GM12878 (cell line): ENCODE results near the gene PDE1C. TPM values are rescaled to one million over a fixed set of nuclear protein-coding genes. Genes with fewer than 3 reads are reported as not detected.

Experiments used
- ATAC-seq: fragments of 200-7000 bp; cut with Tn5 transposase; 3 replicates; pipeline ENCODE4 v1.9.1; 2020; ENCODE audit warnings: mild to moderate bottlenecking, moderate library complexity
- BruUV-seq: library from RNA; stranded (reverse); fragments of 400-500 nt; replicated peaks from 2 replicates; lab custom pipeline; 2021; lab: Mats Ljungman, UMichigan
- CTCF ChIA-PET: fragments of 300-600 bp; sonication (Branson Sonifier 250); formaldehyde crosslinking; extraction: SDS; loops from one replicate; lab custom pipeline; 2021; ENCODE audit warnings: inconsistent platforms; lab: Yijun Ruan, JAX
- POLR2A ChIA-PET: fragments of 350-600 bp; formaldehyde crosslinking; extraction: SDS; loops from one replicate; lab custom pipeline; 2021; ENCODE audit warnings: inconsistent platforms; lab: Charles Lee
- RAD21 ChIA-PET: fragments of 300-600 bp; sonication (Branson Sonifier 250); formaldehyde crosslinking; loops from one replicate; lab custom pipeline; 2023; ENCODE audit warnings: antibody characterized with exemption; ENCODE audit not compliant: unreplicated experiment; lab: Charles Lee
- SMC1A ChIA-PET: fragments of 300-600 bp; sonication (Branson Sonifier 250); formaldehyde crosslinking; loops from one replicate; lab custom pipeline; 2023; ENCODE audit not compliant: unreplicated experiment, uncharacterized antibody; lab: Charles Lee
- DNase-seq: peaks from one replicate; pipeline ENCODE4 v3.0.0-alpha.2; 2011; ENCODE audit warnings: low read depth, low spot score
- FAIRE-seq: peaks from 3 replicates; lab custom pipeline; 2011; peaks lifted over from hg19 to GRCh38; lab: Jason Lieb, UNC
- H2AFZ ChIP-seq: 2 replicates; pipeline ENCODE4 v1.6.0; 2011; ENCODE audit warnings: low read depth, low read length, control low read depth; ENCODE audit not compliant: control insufficient read depth
- H3K27ac ChIP-seq: 2 replicates; pipeline ENCODE4 v1.5.1; 2011; ENCODE audit warnings: control low read depth; ENCODE audit not compliant: control insufficient read depth, insufficient read depth
- H3K27me3 ChIP-seq, 2 experiments: replicated peaks in 1 of 2; 2 replicates each; pipeline versions ENCODE4 v1.6.0 to v1.6.1; 2011; ENCODE audit warnings: low read length in 1 of 2; ENCODE audit not compliant: control insufficient read depth in 2 of 2, insufficient read depth in 2 of 2
- H3K36me3 ChIP-seq, 2 experiments: 2 replicates each; pipeline ENCODE4 v1.5.1; 2011; ENCODE audit warnings: low read length in 1 of 2; ENCODE audit not compliant: control insufficient read depth in 2 of 2, insufficient read depth in 2 of 2
- H3K4me1 ChIP-seq: 2 replicates; pipeline ENCODE4 v1.6.1; 2011; ENCODE audit warnings: mild to moderate bottlenecking, low read length, moderate library complexity, mixed read lengths; ENCODE audit not compliant: control insufficient read depth, insufficient read depth
- H3K4me2 ChIP-seq: 2 replicates; pipeline ENCODE4 v1.6.0; 2011; ENCODE audit warnings: control low read depth; ENCODE audit not compliant: control insufficient read depth, insufficient read depth
- H3K4me3 ChIP-seq: fragments of 200-600 bp; sonication (generic); 2 replicates; pipeline ENCODE4 v1.5.1; 2016
- H3K79me2 ChIP-seq: 2 replicates; pipeline ENCODE4 v1.6.0; 2011; ENCODE audit warnings: low read length; ENCODE audit not compliant: control insufficient read depth, insufficient read depth
- H3K9ac ChIP-seq: 2 replicates; pipeline ENCODE4 v1.8.0; 2011; ENCODE audit warnings: low read length, control low read depth, mixed read lengths; ENCODE audit not compliant: control insufficient read depth, insufficient read depth
- H3K9me3 ChIP-seq: replicated peaks from 3 replicates; pipeline ENCODE4 v1.5.1; 2011; ENCODE audit warnings: mild to moderate bottlenecking, low read length; ENCODE audit not compliant: control insufficient read depth, insufficient read depth
- H4K20me1 ChIP-seq: 2 replicates; pipeline ENCODE4 v1.6.0; 2011; ENCODE audit not compliant: control insufficient read depth, insufficient read depth
- BRCA1 ChIP-seq: IDR thresholded peaks from 2 replicates; pipeline ENCODE4 v1.6.1; 2011; ENCODE audit warnings: low read depth, low read length, improper control_type of control experiment
- ETV6 ChIP-seq, 2 experiments: fragments of 450-650 bp in 1 of 2; IDR thresholded peaks in 1 of 2; conservative IDR thresholded peaks in 1 of 2; 2 replicates each; pipeline ENCODE4 v1.6.1; 2014; ENCODE audit warnings: antibody characterized with exemption in 1 of 2, borderline replicate concordance in 1 of 2, low read depth in 1 of 2, mild to moderate bottlenecking in 1 of 2, moderate library complexity in 1 of 2
- FOS ChIP-seq: IDR thresholded peaks from 3 replicates; pipeline ENCODE4 v1.6.1; 2011; ENCODE audit warnings: borderline replicate concordance; ENCODE audit not compliant: insufficient read length; ENCODE audit errors: extremely low read depth
- FOXK2 ChIP-seq: fragments of 450-650 bp; IDR thresholded peaks from 2 replicates; pipeline ENCODE4 v1.6.1; 2017; ENCODE audit warnings: mild to moderate bottlenecking, moderate library complexity
- MEF2A ChIP-seq: IDR thresholded peaks from 2 replicates; pipeline ENCODE4 v1.6.1; 2011; ENCODE audit warnings: low read depth, mild to moderate bottlenecking, low read length, moderate library complexity; ENCODE audit not compliant: insufficient read depth
- MEF2B ChIP-seq: fragments of 450-650 bp; IDR thresholded peaks from 2 replicates; pipeline ENCODE4 v1.6.1; 2018; ENCODE audit warnings: mild to moderate bottlenecking, moderate library complexity; ENCODE audit not compliant: partially characterized antibody, poor library complexity, severe bottlenecking
- MYC ChIP-seq: IDR thresholded peaks from 2 replicates; pipeline ENCODE4 v1.6.1; 2011; ENCODE audit warnings: mild to moderate bottlenecking, low read length, moderate library complexity, inconsistent platforms; ENCODE audit not compliant: insufficient read depth, insufficient replicate concordance, insufficient read length, severe bottlenecking
- RAD21 ChIP-seq: IDR thresholded peaks from 2 replicates; pipeline ENCODE4 v1.6.1; 2011; ENCODE audit warnings: mild to moderate bottlenecking, low read depth, low read length, moderate library complexity; ENCODE audit not compliant: insufficient read depth
- RB1 ChIP-seq: fragments of 450-650 bp; formaldehyde crosslinking; IDR thresholded peaks from 2 replicates; pipeline ENCODE4 v1.6.1; 2017; ENCODE audit warnings: mild to moderate bottlenecking, borderline replicate concordance
- RCOR1 ChIP-seq: conservative IDR thresholded peaks from 2 replicates; pipeline ENCODE4 v1.6.1; 2012; ENCODE audit warnings: low read depth, low read length, improper control_type of control experiment
- SIX5 ChIP-seq: IDR thresholded peaks from 2 replicates; pipeline ENCODE4 v1.6.1; 2011; ENCODE audit warnings: mild to moderate bottlenecking, low read depth, low read length, moderate library complexity; ENCODE audit not compliant: severe bottlenecking
- SMAD1 ChIP-seq: fragments of 450-650 bp; IDR thresholded peaks from 2 replicates; pipeline ENCODE4 v1.6.1; 2018; ENCODE audit warnings: mild to moderate bottlenecking, low read depth; ENCODE audit not compliant: partially characterized antibody
- SMC3 ChIP-seq: IDR thresholded peaks from 2 replicates; pipeline ENCODE4 v1.6.1; 2011; ENCODE audit warnings: low read length, improper control_type of control experiment, borderline replicate concordance
- SREBF1 ChIP-seq: IDR thresholded peaks from 2 replicates; pipeline ENCODE4 v1.6.1; 2012; ENCODE audit warnings: mild to moderate bottlenecking, low read length
- YY1 ChIP-seq: IDR thresholded peaks from 2 replicates; pipeline ENCODE4 v1.6.1; 2011; ENCODE audit warnings: low read depth, mild to moderate bottlenecking, low read length
- ZNF217 ChIP-seq: fragments of 450-650 bp; IDR thresholded peaks from 2 replicates; pipeline ENCODE4 v1.6.1; 2017; ENCODE audit warnings: antibody characterized with exemption, mild to moderate bottlenecking
- ZNF24 ChIP-seq: fragments of 450-650 bp; IDR thresholded peaks from 2 replicates; pipeline ENCODE4 v1.6.1; 2017; ENCODE audit warnings: antibody characterized with exemption, mild to moderate bottlenecking
- WGBS: methylation state at CpG from one replicate; pipeline ENCODE4 v1.1.6; 2016; ENCODE audit warnings: low lambda C conversion rate; ENCODE audit not compliant: insufficient replicate concordance, insufficient coverage; ENCODE audit errors: missing lambda C conversion rate; 5-methylcytosine and 5-hydroxymethylcytosine counted together
- in situ Hi-C: fragments of 300-500 bp; cut with MboI; formaldehyde crosslinking; loops from 9 replicates; pipeline ENCODE4 v1.14.3; 2018; ENCODE audit warnings: mixed read lengths
- intact Hi-C: fragments of 100-400 bp; cut with micrococcal nuclease; formaldehyde crosslinking; loops from one replicate; pipeline ENCODE4 v1.14.2; 2022; ENCODE audit not compliant: unreplicated experiment
- polyA plus RNA-seq, 11 experiments: library from polyadenylated mRNA; depleted of rRNA in 4 of 11; unstranded in 6 of 11; stranded (reverse) in 5 of 11; fragments of >200 nt; fragmentation: Nextera tagmentation in 4 of 11; fragmentation: Illumina TruSeq in 1 of 11; extraction: Ambion mirVana in 4 of 11; extraction: Trizol in 1 of 11; gene quantifications; 1 replicate in 1 of 11; 2 replicates in 10 of 11; pipeline versions ENCODE4 v1.2.1 to v1.2.3, GENCODE V29; 2011 to 2016; ENCODE audit warnings: inconsistent platforms in 2 of 11, missing spikeins in 2 of 11, low read depth in 1 of 11
- total RNA-seq, 4 experiments: library from RNA; depleted of rRNA in 3 of 4; stranded (reverse); fragments of >200 nt in 3 of 4; fragmentation: Illumina TruSeq in 1 of 4; extraction: Trizol in 1 of 4; gene quantifications; 2 replicates each; pipeline versions ENCODE4 v1.2.1 to v1.2.3, GENCODE V29; 2013 to 2021
- TF ChIP-seq, protein P1 (sequence below), 3 experiments: IDR thresholded peaks in 2 of 3; conservative IDR thresholded peaks in 1 of 3; 2 replicates each; pipeline ENCODE4 v1.5.1; 2011; ENCODE audit warnings: low read depth in 3 of 3, low read length in 3 of 3, mild to moderate bottlenecking in 3 of 3, control low read depth in 2 of 3, moderate library complexity in 2 of 3, inconsistent platforms in 1 of 3, mixed read lengths in 1 of 3; ENCODE audit not compliant: control insufficient read depth in 2 of 3, insufficient read depth in 1 of 3; ENCODE audit errors: extremely low read depth in 1 of 3
- TF ChIP-seq, protein P2 (sequence below): fragments of 450-650 bp; IDR thresholded peaks from 2 replicates; pipeline ENCODE4 v1.6.1; 2017; ENCODE audit warnings: mild to moderate bottlenecking, low read depth, inconsistent platforms; ENCODE audit not compliant: poor library complexity, severe bottlenecking
- TF ChIP-seq, protein P3 (sequence below): fragments of 450-650 bp; IDR thresholded peaks from 2 replicates; pipeline ENCODE4 v1.6.1; 2016; ENCODE audit warnings: mild to moderate bottlenecking

PDE1C gene
- total and polyA plus RNA-seq, 10 of the 15 experiments (the other 5 are each of a cell fraction or from before 2014, with no cell fraction given), result 0.29 to 2.3 (median 0.70) TPM

DNA sequence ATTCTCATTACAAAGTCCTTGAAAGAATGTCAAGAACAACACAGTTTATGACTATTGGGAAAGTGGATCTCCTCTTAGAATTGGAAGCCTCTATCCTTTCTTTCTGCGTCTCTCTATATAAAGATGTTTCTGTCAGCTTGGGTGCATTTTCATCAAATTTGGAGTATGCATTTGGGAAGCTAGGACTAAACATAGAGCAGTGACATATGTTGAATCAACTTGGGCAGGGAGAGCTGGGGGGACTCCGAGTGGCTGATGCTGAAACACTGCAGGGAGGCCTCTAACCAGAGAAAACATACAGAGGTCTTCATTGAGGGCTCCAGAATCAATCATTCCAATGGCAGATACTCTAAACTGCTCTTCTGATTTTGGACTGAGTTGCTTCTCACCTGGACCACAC, 147.4 kb downstream of the PDE1C start:
- in situ Hi-C loops (no loop called here), intact Hi-C loops (no loop called here)
- no peak overlapping the region for H3K9ac ChIP-seq
- no peak overlapping the region for H3K4me3 ChIP-seq
- no peaks in the 10 kb centered on the region; a peak in 2 of 4 replicates for H3K27me3 ChIP-seq
- DNase-seq (no peak), FAIRE-seq (no peak), ATAC-seq (no peak)
- no peaks in the 10 kb centered on the region; the same call in 2 of the 3 replicates for H3K9me3 ChIP-seq
- ChIA-PET CTCF (no interaction called here), SMC1A (interaction anchor here (0.8 to 2.0 kb wide), 4 partner anchors 12 to 290 kb away, joined by 3 to 5 read pairs (median 4); no protein-coding TSS in a partner anchor), RAD21 (no interaction called here), POLR2A (interaction anchor here (0.6 kb wide), 1 partner anchor 38 kb away, joined by 4 read pairs; no protein-coding TSS in a partner anchor)
- no peak for TF ChIP-seq MYC
- TF ChIP-seq SIX5, result no peak
- TF ChIP-seq FOS, result no peak
- TF ChIP-seq ZNF24, result no peak
- TF ChIP-seq BRCA1, result no peak
- no peak for TF ChIP-seq FOXK2
- TF ChIP-seq ETV6 (conservative IDR thresholded peaks at IDR 0.05 in 1 of 2, IDR thresholded peaks at IDR 0.05 in 1 of 2; ENCODE audit: borderline replicate concordance in 1 of 2, low read depth in 1 of 2), result no peak
- TF ChIP-seq, protein P1, sequence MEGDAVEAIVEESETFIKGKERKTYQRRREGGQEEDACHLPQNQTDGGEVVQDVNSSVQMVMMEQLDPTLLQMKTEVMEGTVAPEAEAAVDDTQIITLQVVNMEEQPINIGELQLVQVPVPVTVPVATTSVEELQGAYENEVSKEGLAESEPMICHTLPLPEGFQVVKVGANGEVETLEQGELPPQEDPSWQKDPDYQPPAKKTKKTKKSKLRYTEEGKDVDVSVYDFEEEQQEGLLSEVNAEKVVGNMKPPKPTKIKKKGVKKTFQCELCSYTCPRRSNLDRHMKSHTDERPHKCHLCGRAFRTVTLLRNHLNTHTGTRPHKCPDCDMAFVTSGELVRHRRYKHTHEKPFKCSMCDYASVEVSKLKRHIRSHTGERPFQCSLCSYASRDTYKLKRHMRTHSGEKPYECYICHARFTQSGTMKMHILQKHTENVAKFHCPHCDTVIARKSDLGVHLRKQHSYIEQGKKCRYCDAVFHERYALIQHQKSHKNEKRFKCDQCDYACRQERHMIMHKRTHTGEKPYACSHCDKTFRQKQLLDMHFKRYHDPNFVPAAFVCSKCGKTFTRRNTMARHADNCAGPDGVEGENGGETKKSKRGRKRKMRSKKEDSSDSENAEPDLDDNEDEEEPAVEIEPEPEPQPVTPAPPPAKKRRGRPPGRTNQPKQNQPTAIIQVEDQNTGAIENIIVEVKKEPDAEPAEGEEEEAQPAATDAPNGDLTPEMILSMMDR (IDR thresholded peaks at IDR 0.05 in 2 of 3, conservative IDR thresholded peaks at IDR 0.05 in 1 of 3; ENCODE audit: control insufficient read depth in 2 of 3, extremely low read depth in 1 of 3, insufficient read depth in 1 of 3, low read depth in 3 of 3, low read length in 3 of 3), result no peak
- no peak for TF ChIP-seq MEF2B
- no peak for TF ChIP-seq RCOR1
- TF ChIP-seq, protein P2, sequence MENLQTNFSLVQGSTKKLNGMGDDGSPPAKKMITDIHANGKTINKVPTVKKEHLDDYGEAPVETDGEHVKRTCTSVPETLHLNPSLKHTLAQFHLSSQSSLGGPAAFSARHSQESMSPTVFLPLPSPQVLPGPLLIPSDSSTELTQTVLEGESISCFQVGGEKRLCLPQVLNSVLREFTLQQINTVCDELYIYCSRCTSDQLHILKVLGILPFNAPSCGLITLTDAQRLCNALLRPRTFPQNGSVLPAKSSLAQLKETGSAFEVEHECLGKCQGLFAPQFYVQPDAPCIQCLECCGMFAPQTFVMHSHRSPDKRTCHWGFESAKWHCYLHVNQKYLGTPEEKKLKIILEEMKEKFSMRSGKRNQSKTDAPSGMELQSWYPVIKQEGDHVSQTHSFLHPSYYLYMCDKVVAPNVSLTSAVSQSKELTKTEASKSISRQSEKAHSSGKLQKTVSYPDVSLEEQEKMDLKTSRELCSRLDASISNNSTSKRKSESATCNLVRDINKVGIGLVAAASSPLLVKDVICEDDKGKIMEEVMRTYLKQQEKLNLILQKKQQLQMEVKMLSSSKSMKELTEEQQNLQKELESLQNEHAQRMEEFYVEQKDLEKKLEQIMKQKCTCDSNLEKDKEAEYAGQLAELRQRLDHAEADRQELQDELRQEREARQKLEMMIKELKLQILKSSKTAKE, result no peak
- TF ChIP-seq YY1, result no peak
- TF ChIP-seq ZNF217, result no peak
- TF ChIP-seq RB1, result no peak
- no peak for TF ChIP-seq SREBF1
- TF ChIP-seq SMAD1, result no peak
- TF ChIP-seq, protein P3, sequence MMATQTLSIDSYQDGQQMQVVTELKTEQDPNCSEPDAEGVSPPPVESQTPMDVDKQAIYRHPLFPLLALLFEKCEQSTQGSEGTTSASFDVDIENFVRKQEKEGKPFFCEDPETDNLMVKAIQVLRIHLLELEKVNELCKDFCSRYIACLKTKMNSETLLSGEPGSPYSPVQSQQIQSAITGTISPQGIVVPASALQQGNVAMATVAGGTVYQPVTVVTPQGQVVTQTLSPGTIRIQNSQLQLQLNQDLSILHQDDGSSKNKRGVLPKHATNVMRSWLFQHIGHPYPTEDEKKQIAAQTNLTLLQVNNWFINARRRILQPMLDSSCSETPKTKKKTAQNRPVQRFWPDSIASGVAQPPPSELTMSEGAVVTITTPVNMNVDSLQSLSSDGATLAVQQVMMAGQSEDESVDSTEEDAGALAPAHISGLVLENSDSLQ, result no peak
- no peak for TF ChIP-seq MEF2A
- TF ChIP-seq SMC3, result no peak
- no peak for TF ChIP-seq RAD21
- 28% methylated on average over 2 of the region's 2 CpGs for WGBS
- H4K20me1 ChIP-seq, result no peaks in the 10 kb centered on the region
- no peaks in the 10 kb centered on the region for H3K4me1 ChIP-seq
- H3K79me2 ChIP-seq, result no peaks in the 10 kb centered on the region
- H3K36me3 ChIP-seq, result no peaks in the 10 kb centered on the region
- H2AFZ ChIP-seq, result no peak overlapping the region
- BruUV-seq, result no TSS peak
- no peak overlapping the region for H3K4me2 ChIP-seq
- no peak overlapping the region for H3K27ac ChIP-seq
